ENCODE data around the gene NETO2. TPM values are rescaled to one million over a fixed set of nuclear protein-coding genes. Genes with fewer than 3 reads are reported as not detected.
A peak's percentile ranks its signal among the peaks of the same experiment; 100 is the strongest.

The NETO2 gene
- total and polyA plus RNA-seq, 9 of the 15 experiments (the other 6 are each of a cell fraction or from before 2014, with no cell fraction given) = 4.1 to 37.0 (median 22.2) TPM

DNA sequence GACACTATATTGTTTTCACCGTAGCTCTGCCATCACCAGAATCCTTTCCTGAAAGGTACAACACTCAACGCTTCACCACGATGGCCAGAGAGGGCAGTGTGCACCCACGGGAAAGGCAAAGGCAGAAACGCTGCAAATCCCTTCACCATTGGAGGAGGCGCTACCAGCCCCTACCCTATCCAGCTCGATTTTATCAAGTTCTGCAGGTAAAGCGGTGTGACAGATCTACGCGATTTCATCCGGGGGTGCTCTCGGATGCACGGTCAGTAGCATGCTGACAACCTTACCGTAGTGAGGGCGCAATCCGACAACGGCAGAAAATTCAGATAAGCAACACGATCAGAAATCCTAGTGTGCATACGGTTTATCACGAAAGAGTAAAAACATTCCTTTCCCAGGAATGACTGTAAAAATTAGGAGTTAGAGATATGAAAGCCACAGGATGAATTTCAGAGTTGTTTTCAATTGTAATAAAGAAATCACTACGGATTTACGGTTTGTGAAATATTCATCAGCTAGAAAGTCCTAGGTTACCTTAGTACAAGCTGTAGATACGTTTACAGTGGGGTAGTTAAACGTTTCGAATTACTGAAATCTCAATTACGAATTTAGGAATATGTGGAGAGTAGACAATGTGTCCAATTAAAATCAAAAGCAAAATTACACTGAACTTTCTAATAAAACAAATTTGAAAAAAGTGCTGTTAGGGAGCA is 1.8 kb downstream of the NETO2 start (continued):
- TF ChIP-seq, protein P1, sequence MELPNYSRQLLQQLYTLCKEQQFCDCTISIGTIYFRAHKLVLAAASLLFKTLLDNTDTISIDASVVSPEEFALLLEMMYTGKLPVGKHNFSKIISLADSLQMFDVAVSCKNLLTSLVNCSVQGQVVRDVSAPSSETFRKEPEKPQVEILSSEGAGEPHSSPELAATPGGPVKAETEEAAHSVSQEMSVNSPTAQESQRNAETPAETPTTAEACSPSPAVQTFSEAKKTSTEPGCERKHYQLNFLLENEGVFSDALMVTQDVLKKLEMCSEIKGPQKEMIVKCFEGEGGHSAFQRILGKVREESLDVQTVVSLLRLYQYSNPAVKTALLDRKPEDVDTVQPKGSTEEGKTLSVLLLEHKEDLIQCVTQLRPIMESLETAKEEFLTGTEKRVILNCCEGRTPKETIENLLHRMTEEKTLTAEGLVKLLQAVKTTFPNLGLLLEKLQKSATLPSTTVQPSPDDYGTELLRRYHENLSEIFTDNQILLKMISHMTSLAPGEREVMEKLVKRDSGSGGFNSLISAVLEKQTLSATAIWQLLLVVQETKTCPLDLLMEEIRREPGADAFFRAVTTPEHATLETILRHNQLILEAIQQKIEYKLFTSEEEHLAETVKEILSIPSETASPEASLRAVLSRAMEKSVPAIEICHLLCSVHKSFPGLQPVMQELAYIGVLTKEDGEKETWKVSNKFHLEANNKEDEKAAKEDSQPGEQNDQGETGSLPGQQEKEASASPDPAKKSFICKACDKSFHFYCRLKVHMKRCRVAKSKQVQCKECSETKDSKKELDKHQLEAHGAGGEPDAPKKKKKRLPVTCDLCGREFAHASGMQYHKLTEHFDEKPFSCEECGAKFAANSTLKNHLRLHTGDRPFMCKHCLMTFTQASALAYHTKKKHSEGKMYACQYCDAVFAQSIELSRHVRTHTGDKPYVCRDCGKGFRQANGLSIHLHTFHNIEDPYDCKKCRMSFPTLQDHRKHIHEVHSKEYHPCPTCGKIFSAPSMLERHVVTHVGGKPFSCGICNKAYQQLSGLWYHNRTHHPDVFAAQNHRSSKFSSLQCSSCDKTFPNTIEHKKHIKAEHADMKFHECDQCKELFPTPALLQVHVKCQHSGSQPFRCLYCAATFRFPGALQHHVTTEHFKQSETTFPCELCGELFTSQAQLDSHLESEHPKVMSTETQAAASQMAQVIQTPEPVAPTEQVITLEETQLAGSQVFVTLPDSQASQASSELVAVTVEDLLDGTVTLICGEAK (IDR thresholded peaks at IDR 0.05) = 0 out of 2 replicates have a peak, but pooled peaks have one; percentile 52
- TF ChIP-seq, protein P1 (CRISPR knock-in tag; IDR thresholded peaks at IDR 0.05) = no peak
- TF ChIP-seq HDAC1 (IDR thresholded peaks at IDR 0.05) = peak in 1 of 2 experiments; percentile 71; a peak in 1 of 4 replicates
- TF ChIP-seq MYC (IDR thresholded peaks at IDR 0.05; ENCODE audit: low read depth, low read length) = no peak
- no peak for TF ChIP-seq MYC (CRISPR knock-in tag; IDR thresholded peaks at IDR 0.05; ENCODE audit: borderline replicate concordance, low read depth)
- TF ChIP-seq, protein P2, sequence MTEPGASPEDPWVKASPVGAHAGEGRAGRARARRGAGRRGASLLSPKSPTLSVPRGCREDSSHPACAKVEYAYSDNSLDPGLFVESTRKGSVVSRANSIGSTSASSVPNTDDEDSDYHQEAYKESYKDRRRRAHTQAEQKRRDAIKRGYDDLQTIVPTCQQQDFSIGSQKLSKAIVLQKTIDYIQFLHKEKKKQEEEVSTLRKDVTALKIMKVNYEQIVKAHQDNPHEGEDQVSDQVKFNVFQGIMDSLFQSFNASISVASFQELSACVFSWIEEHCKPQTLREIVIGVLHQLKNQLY (CRISPR knock-in tag; conservative IDR thresholded peaks at IDR 0.05) = no peak
- 0 out of 2 replicates have a peak, but pooled peaks have one; percentile 55 for TF ChIP-seq MTA3 (IDR thresholded peaks at IDR 0.05; ENCODE audit: borderline replicate concordance)
- no peak for TF ChIP-seq STAT5B (CRISPR knock-in tag; IDR thresholded peaks at IDR 0.05)
- no peak for TF ChIP-seq ARID4B (CRISPR knock-in tag; IDR thresholded peaks at IDR 0.05)
- no peak for TF ChIP-seq ESRRB (CRISPR knock-in tag; IDR thresholded peaks at IDR 0.05; ENCODE audit: borderline replicate concordance)
- TF ChIP-seq RCOR1 (IDR thresholded peaks at IDR 0.05; ENCODE audit: borderline replicate concordance in 1 of 2, low read depth in 2 of 2, low read length in 2 of 2) = peak in 1 of 2 experiments; percentile 66; a peak in 2 of 4 replicates
- TF ChIP-seq STAG1 (CRISPR knock-in tag; IDR thresholded peaks at IDR 0.05; ENCODE audit: borderline replicate concordance) = peak; percentile 96
